GM21423 (cell line): Measurements from ENCODE around the gene CCM2L.
A peak's percentile ranks its signal among the peaks of the same experiment; 100 is the strongest.
"Not testable (repeated sequence)": the region's sequence is repeated elsewhere in the genome, so short reads cannot be mapped to it uniquely, and the experiment has no call there.

Experiments used
- ATAC-seq: cut with Tn5 transposase; IDR thresholded peaks from one replicate; pipeline ENCODE4 v1.9.1; 2021; ENCODE audit warnings: mild to moderate bottlenecking, moderate library complexity; ENCODE audit not compliant: unreplicated experiment

The CCM2L gene

DNA sequence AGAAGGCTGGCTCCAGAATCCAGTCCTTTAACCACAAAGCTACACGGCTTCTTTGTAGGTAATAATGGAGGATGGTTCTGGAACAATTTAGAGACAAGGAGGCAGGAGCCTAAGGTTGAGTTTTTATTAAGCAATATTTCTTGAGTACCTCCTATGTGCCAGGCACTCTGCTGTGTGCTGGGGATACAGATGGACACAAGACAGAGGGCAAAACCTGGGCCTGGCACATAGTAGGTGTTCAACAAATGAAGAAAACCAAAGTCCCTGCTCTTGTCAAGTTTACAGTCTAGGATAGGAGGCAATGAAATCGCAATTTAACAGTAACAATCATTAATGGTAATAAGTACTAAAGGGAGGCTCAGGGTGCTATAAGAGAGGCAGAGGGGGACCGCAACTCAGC is 17.4 kb downstream of the CCM2L start:
- ATAC-seq = no peak

DNA sequence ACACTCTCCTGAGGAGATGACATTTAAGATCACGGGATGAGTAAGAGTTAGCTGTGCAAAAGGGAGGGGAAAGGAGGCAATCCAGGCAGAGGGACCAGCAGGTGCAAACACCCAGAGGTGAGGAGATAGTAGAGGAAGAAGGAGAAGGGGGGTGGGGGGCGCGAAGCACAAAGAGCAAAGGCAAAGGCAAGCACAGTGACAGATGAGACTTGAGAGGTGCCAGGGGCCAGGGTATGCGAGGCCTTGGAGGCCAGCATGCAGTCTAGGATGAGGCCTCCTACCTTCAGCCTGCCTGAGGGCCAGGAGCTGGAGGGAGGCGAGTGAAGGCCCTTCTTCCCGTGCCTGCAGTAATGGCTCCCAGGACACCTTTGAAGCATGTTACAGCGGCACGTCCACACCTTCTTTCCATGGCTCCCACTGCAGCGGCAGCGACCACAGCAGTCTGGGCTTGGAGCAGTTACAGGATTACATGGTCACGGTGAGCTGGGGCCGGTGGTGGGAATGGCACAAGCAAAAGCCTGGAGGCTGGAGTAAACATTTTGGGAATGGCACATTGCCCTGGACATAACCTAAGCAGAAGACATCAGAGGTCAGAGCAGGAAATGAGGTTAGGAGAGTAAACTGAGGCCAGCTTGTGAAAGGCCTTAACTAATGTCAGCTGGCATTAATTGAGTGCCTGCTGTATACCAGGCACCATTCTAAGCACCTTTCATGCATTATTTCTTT is 18.6 kb downstream of the CCM2L start:
- no peak for ATAC-seq

DNA sequence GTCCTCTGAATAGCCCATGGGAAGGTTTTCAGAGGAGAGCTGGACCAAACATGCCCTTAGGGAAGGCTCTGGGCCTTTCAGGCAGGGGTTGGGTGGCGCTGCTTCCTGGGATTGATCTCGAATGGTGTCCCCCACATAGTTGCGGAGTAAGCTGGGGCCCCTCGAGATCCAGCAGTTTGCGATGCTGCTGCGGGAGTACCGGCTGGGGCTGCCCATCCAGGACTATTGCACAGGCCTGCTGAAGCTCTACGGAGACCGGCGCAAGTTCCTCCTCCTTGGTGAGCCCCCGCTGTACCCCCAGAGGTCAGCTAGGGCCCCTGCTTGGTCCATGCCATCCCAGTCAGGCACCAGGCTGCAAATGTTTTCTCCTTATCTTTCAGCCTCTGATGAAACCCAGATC is 19.3 kb downstream of the CCM2L start:
- ATAC-seq = no peak

- ATAC-seq = no peak
These were observed 21.0 kb downstream of the CCM2L start for GRCh38 chr20:32031007-32031958.

GRCh38 chr20:32033316-32033715 is 23.1 kb downstream of the CCM2L start:
- no peak for ATAC-seq

- not testable (repeated sequence) for ATAC-seq
These were observed 23.5 kb downstream of the CCM2L start for GRCh38 chr20:32033721-32034120.

GRCh38 chr20:32034581-32035425 is 24.6 kb downstream of the CCM2L start:
- no peak for ATAC-seq

- ATAC-seq = no peak
These were observed 25.2 kb downstream of the CCM2L start for GRCh38 chr20:32035426-32035779.

DNA sequence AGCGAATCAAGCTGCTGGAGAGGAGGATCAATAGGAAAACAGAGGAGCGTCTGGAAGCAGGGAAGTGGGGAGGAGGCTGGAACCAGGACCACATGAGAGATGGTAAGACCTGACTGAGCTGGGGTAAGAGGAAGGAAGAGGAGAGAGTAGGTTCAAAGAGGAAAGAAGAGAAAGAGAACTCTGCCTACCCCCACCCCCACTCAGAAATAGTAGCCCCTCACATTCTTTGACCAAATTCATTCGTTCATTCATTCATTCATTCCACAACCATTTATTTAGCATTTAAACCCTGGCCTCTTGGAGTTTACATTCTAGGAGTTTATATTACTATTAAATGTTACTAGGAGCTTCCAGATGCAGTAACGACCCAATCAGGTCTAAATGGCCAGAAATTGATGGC is 26.0 kb downstream of the CCM2L start:
- ATAC-seq = no peak

- no peak for ATAC-seq
These were observed 26.7 kb downstream of the CCM2L start for GRCh38 chr20:32036716-32037485.

DNA sequence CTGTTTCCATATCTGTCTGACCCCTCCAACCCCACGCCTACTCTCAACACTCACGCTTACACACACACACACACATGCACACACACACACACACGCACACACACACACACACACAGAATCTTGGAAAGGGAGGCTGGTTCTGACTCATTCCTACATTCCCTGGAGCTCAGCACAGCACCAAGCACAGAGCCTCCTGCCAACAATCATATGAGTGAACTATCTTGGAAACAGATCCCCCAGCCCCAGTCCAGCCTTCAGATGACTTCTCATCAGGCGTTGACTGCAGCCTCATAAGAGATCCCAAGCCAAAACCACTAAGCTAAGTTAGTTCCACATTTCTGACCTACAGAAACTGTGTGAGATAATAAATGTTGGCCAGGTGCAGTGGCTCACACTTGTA is 27.7 kb downstream of the CCM2L start:
- ATAC-seq = no peak

DNA sequence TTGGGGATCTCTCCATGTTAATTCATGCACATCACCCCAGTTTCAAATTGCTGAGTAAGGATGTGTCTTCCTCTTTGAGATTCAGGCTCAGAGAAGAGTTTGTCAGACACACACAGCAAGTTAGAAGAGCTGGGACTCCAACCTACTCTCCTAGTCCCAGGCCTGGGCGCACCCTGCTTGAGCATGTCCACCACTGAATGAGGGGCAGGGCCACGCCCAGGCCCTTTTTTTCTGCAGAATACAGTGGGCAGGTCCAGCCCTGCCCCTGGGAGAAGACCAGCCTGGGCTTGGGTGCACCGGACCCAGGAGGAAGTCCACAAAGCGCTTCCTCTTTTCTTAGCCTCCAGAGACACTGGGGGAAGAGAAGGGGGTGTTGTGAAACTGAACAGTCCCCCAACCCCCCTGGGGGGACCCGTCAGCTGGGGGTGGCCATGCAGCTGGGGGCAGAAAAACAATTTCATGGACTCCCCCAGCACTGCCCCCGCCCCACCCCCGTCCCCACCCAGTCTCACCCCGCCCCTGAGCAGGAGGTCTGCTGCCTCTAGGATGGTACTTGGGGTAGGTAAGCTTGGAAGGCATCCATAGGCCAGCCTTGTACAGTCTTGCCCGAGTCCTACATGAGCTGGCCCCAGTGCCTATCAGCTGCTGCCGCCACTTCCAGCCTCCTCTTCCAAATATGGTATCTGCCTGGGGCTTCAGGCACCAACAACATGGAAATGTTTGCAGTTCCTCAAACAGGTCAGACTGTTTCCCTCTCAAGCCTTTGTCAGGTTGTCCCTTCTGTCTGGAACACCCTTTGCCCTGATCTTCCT is 30.1 kb downstream of the CCM2L start:
- peak; percentile 72 for ATAC-seq

DNA sequence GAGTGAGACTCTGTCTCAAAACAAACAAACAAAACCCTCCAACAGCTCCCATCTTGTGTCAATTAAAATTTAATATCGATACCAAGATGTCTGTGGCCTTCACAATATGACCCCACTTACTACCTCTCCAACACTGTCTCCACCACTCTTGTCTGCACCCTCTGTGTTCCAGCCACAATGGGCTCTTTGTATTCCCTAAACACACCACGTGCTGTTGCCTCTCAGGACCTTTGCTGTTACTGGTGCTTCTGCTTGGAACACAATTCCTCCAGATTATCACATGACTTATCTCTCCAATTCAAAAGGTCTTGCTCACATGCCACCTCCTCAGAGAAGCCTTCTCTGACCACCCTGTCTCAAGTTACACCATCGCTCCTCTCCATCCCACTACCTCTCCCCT is 35.8 kb downstream of the CCM2L start:
- no peak for ATAC-seq

DNA sequence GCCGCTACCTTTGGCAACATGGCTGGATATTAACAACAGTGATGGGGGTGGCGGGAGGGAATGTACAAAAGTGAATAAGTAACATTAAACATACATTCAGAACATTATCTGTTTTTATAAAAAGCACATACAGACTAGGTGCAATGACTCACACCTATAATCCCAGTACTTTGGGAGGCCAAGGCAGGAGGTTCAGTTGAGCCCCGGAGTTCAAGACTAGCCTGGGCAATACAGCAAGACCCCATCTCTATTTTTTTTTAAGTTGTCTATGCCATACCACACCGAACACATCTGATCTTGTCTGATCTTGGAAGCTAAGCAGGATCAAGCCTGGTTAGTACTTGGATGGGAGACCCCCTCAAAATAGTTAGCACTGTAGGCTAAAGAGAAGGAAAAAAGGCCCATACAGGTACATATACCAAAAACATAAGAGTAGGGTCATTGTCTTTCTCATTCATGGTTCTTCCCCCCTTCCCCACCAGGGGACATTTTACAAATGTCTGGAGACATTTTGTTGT is 40.1 kb downstream of the CCM2L start:
- no peak for ATAC-seq

- ATAC-seq = no peak
These were observed 40.8 kb downstream of the CCM2L start for GRCh38 chr20:32050851-32051556.

DNA sequence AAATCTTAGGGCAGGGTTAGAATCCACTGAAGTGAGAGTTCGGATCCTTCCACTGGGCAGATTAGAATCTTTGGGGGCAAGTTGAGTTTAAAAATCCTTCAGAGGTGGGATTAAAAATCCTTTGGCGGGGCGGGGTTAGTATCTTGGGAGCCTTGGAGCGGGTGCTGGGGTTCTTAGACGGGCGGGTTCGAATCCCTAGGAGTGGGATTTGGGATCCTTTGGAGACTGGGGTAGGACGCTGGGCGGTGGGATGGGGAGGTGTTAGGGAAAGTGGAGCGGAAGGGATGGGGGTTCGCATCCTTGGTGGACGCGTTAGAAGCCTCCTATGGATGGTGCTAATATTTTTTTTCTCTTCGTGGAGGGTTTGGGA is 41.5 kb downstream of the CCM2L start:
- no peak for ATAC-seq

GRCh38 chr20:32052090-32052777 is 42.0 kb downstream of the CCM2L start, which contains the start of gene HCK:
TSS of gene HCK (plus strand) at chr20:32052242.
- no peak for ATAC-seq

DNA sequence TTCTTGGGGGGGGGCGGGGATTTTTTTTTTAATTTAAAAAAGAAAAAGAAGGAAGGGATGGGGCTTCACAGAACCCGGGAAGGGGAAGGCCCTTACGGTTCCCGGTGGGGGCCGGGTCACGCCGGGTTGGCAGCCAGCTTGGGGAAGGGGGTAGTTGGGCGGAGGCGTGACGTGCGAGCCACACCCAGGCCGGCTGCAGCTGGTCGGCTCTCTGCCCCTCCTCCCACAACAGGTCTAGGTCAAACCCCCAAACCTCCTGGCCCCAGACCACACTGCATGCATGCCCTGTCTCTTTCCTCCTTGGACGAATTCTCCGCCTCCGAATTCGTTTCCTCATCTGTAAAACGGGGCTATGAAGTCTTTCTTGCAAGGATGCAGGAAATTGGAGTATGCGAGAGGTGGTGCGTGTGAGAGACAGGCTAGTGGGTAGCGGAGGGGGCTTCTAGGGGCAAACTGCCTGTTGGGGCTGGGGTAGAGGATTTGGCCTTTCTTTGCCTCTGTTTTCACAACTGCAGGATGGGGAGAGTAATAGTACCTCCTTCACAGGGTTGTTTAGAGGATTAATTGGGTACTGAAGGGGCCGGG is 42.6 kb downstream of the CCM2L start:
- no peak for ATAC-seq
